Liver (tissue), 9 donors: Measurements from ENCODE around the gene TRPC4AP. TPM values are rescaled to one million over a fixed set of nuclear protein-coding genes. Genes with fewer than 3 reads are reported as not detected.

Experiments used
- DNase-seq: peaks from one replicate; pipeline ENCODE4 v3.0.0-alpha.2; 2017; ENCODE audit warnings: low spot score
- H3K27ac ChIP-seq, 2 donors: one replicate each; pipeline ENCODE4 v1.7.0; 2013; ENCODE audit warnings: inconsistent platforms in 2 of 2, low read length in 2 of 2, control low read depth in 1 of 2, low read depth in 1 of 2, mild to moderate bottlenecking in 1 of 2
- H3K27me3 ChIP-seq, 4 donors: one replicate each; pipeline versions ENCODE4 v1.6.1 to v1.7.0; 2013; ENCODE audit warnings: low read length in 3 of 4, inconsistent platforms in 1 of 4, mild to moderate bottlenecking in 1 of 4, moderate library complexity in 1 of 4; ENCODE audit not compliant: control insufficient read depth in 4 of 4, insufficient read depth in 4 of 4
- H3K36me3 ChIP-seq, 4 donors: one replicate each; pipeline versions ENCODE4 v1.6.1 to v1.7.0; 2013; ENCODE audit warnings: low read length in 3 of 4, mild to moderate bottlenecking in 3 of 4, low read depth in 1 of 4, moderate library complexity in 1 of 4; ENCODE audit not compliant: control insufficient read depth in 4 of 4, insufficient read depth in 3 of 4
- H3K4me1 ChIP-seq, 4 donors: one replicate each; pipeline versions ENCODE4 v1.6.1 to v1.7.0; 2013; ENCODE audit warnings: low read length in 3 of 4, mild to moderate bottlenecking in 3 of 4, moderate library complexity in 1 of 4; ENCODE audit not compliant: control insufficient read depth in 4 of 4, insufficient read depth in 4 of 4
- H3K4me3 ChIP-seq, 3 donors: one replicate each; pipeline versions ENCODE4 v1.6.1 to v1.7.0; 2013; ENCODE audit warnings: low read length in 3 of 3, control low read depth in 1 of 3, low read depth in 1 of 3, mild to moderate bottlenecking in 1 of 3
- H3K9ac ChIP-seq, 2 donors: one replicate each; pipeline ENCODE4 v1.7.0; 2013; ENCODE audit warnings: low read length in 2 of 2, mild to moderate bottlenecking in 2 of 2, moderate library complexity in 2 of 2, control low read depth in 1 of 2, low read depth in 1 of 2
- H3K9me3 ChIP-seq, 4 donors: one replicate each; pipeline versions ENCODE4 v1.6.1 to v1.7.0; 2013; ENCODE audit warnings: low read length in 3 of 4; ENCODE audit not compliant: control insufficient read depth in 4 of 4
- EGR1 ChIP-seq, 2 donors: IDR thresholded peaks; 2 replicates each; pipeline ENCODE4 v1.6.1; 2016 to 2018; ENCODE audit warnings: antibody characterized with exemption in 2 of 2, low read depth in 2 of 2
- FOXA1 ChIP-seq: IDR thresholded peaks from 2 replicates; pipeline ENCODE4 v1.6.1; 2016; ENCODE audit warnings: antibody characterized with exemption
- GABPA ChIP-seq, 2 donors: IDR thresholded peaks in 1 of 2; conservative IDR thresholded peaks in 1 of 2; 2 replicates each; pipeline ENCODE4 v1.6.1; 2016; ENCODE audit warnings: antibody characterized with exemption in 2 of 2, mild to moderate bottlenecking in 1 of 2, moderate library complexity in 1 of 2
- HNF4A ChIP-seq, 2 donors: conservative IDR thresholded peaks; 2 replicates each; pipeline ENCODE4 v1.6.1; 2016; ENCODE audit warnings: antibody characterized with exemption in 2 of 2, mild to moderate bottlenecking in 2 of 2
- JUND ChIP-seq, 2 donors: IDR thresholded peaks; 2 replicates each; pipeline ENCODE4 v1.6.1; 2016; ENCODE audit warnings: antibody characterized with exemption in 2 of 2
- NR2F2 ChIP-seq: IDR thresholded peaks from 2 replicates; pipeline ENCODE4 v1.6.1; 2016; ENCODE audit warnings: antibody characterized with exemption
- RAD21 ChIP-seq, 2 donors: IDR thresholded peaks; 2 replicates each; pipeline ENCODE4 v1.6.1; 2016; ENCODE audit warnings: antibody characterized with exemption in 2 of 2, mild to moderate bottlenecking in 2 of 2
- RXRA ChIP-seq, 2 donors: IDR thresholded peaks; 2 replicates each; pipeline ENCODE4 v1.6.1; 2017 to 2018; ENCODE audit warnings: antibody characterized with exemption in 2 of 2, mild to moderate bottlenecking in 1 of 2
- SP1 ChIP-seq: IDR thresholded peaks from 2 replicates; pipeline ENCODE4 v1.6.1; 2018; ENCODE audit warnings: antibody characterized with exemption, mild to moderate bottlenecking
- YY1 ChIP-seq: IDR thresholded peaks from 2 replicates; pipeline ENCODE4 v1.6.1; 2016; ENCODE audit warnings: antibody characterized with exemption, mild to moderate bottlenecking
- WGBS: extraction: QIAGEN DNeasy Blood & Tissue Kit; methylation state at CpG from one replicate; pipeline ENCODE4 v1.1.7; 2013; 5-methylcytosine and 5-hydroxymethylcytosine counted together
- polyA plus RNA-seq, 2 donors: library from polyadenylated mRNA; stranded (reverse) in 1 of 2; unstranded in 1 of 2; fragments of 200-250 nt in 1 of 2; fragments of >200 nt in 1 of 2; fragmentation: Nextera tagmentation in 1 of 2; extraction: Ambion mirVana in 1 of 2; gene quantifications; one replicate each; pipeline versions ENCODE4 v1.2.1 to v1.2.3, GENCODE V29; 2013 to 2015
- total RNA-seq, 2 donors: library from RNA; depleted of rRNA; stranded (reverse); fragments of >200 nt; gene quantifications; one replicate each; pipeline ENCODE4 v1.2.3, GENCODE V29; 2014
- TF ChIP-seq, protein P1 (sequence below): IDR thresholded peaks from 2 replicates; pipeline ENCODE4 v1.6.1; 2016; ENCODE audit warnings: antibody characterized with exemption
- TF ChIP-seq, protein P2 (sequence below): IDR thresholded peaks from 2 replicates; pipeline ENCODE4 v1.6.1; 2016; ENCODE audit warnings: antibody characterized with exemption, mild to moderate bottlenecking
- TF ChIP-seq, protein P3 (sequence below): fragments of 150-350 bp; IDR thresholded peaks from 2 replicates; pipeline ENCODE4 v1.5.1; 2017; ENCODE audit warnings: improper control_type of control experiment, low read depth, low read length; ENCODE audit not compliant: missing input control
- TF ChIP-seq, protein P4 (sequence below): IDR thresholded peaks from 2 replicates; pipeline ENCODE4 v1.6.1; 2016; ENCODE audit warnings: antibody characterized with exemption
- donor health status: healthy.
- donor health status: healthy.
- donor health status: healthy.
- donor health status: healthy.
- donor health status: healthy.

Gene TRPC4AP
- total and polyA plus RNA-seq, 4 donors, result 26.3 to 57.2 (median 33.8) TPM

DNA sequence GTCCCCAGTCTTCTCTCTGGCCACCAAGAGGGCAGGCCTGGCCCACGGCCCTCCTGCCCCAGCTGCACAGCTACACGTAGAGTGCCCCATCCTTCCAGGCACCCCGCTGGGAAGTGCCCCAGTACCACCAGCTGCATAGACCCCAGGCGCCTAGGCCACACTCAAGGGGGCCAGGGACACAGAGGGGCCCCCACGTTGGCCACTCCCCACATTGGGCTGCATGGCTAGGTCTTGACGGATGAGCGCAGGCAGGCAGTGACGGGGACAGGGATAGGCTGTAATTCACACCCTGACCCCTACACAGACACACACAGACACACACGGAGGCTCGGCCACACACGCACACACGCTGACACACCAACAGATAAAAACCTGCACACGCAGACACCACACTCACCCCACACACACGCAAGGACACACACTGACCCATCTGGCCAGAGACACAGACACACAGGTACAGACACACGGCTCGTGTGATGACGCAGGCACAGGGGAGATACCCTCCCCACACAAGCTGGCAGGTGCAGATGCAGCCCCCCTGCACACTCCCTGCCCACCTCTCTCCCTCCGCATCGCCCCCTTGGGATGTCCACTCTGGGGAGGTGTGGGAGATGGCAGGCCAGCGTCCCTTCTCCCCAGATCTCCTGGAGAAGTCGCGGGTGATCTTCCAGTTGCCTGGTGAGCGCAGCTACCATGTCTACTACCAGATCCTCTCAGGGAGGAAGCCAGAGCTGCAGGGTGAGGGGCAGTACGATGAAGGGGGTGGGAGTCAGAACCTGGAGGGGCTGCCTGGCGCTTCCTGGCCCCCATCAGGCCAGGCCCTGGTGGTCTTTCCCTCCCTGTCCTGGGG lies 106.9 kb downstream of the TRPC4AP start:
- 82% methylated on average over 25 of the region's 25 CpGs for WGBS
- no peak for DNase-seq
- TF ChIP-seq HNF4A (conservative IDR thresholded peaks at IDR 0.05) (no peak), JUND (IDR thresholded peaks at IDR 0.05) (no peak), YY1 (no peak), NR2F2 (no peak), FOXA1 (no peak), SP1 (no peak), RXRA (IDR thresholded peaks at IDR 0.05) (no peak)
- TF ChIP-seq, protein P1, sequence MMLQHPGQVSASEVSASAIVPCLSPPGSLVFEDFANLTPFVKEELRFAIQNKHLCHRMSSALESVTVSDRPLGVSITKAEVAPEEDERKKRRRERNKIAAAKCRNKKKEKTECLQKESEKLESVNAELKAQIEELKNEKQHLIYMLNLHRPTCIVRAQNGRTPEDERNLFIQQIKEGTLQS, result no peak
- TF ChIP-seq, protein P2, sequence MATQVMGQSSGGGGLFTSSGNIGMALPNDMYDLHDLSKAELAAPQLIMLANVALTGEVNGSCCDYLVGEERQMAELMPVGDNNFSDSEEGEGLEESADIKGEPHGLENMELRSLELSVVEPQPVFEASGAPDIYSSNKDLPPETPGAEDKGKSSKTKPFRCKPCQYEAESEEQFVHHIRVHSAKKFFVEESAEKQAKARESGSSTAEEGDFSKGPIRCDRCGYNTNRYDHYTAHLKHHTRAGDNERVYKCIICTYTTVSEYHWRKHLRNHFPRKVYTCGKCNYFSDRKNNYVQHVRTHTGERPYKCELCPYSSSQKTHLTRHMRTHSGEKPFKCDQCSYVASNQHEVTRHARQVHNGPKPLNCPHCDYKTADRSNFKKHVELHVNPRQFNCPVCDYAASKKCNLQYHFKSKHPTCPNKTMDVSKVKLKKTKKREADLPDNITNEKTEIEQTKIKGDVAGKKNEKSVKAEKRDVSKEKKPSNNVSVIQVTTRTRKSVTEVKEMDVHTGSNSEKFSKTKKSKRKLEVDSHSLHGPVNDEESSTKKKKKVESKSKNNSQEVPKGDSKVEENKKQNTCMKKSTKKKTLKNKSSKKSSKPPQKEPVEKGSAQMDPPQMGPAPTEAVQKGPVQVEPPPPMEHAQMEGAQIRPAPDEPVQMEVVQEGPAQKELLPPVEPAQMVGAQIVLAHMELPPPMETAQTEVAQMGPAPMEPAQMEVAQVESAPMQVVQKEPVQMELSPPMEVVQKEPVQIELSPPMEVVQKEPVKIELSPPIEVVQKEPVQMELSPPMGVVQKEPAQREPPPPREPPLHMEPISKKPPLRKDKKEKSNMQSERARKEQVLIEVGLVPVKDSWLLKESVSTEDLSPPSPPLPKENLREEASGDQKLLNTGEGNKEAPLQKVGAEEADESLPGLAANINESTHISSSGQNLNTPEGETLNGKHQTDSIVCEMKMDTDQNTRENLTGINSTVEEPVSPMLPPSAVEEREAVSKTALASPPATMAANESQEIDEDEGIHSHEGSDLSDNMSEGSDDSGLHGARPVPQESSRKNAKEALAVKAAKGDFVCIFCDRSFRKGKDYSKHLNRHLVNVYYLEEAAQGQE, result no peak
- TF ChIP-seq, protein P3, sequence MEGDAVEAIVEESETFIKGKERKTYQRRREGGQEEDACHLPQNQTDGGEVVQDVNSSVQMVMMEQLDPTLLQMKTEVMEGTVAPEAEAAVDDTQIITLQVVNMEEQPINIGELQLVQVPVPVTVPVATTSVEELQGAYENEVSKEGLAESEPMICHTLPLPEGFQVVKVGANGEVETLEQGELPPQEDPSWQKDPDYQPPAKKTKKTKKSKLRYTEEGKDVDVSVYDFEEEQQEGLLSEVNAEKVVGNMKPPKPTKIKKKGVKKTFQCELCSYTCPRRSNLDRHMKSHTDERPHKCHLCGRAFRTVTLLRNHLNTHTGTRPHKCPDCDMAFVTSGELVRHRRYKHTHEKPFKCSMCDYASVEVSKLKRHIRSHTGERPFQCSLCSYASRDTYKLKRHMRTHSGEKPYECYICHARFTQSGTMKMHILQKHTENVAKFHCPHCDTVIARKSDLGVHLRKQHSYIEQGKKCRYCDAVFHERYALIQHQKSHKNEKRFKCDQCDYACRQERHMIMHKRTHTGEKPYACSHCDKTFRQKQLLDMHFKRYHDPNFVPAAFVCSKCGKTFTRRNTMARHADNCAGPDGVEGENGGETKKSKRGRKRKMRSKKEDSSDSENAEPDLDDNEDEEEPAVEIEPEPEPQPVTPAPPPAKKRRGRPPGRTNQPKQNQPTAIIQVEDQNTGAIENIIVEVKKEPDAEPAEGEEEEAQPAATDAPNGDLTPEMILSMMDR, result no peak

DNA sequence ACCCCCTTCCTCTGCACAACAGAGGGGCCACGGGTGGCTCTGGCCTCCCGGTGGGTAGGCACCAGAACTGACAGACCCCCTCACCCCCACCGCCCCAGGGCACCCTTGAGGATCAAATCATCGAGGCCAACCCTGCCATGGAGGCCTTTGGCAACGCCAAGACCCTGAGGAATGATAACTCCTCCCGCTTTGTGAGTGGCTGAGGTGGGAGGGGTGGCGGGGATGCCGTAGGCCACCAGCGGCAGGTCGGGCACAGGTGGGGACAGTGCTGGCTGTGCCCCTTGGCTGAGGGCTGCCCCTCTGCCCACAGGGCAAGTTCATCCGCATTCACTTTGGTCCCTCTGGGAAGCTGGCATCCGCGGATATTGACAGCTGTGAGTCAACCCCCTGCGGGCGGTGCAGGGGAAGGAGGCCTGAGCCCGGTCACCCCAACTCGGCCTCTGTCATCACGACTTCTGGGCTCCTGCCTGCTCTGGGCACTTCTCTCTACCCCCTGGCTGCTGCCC lies 107.8 kb downstream of the TRPC4AP start:
- Histone ChIP-seq H3K4me3 (no peak overlapping the region), H3K9ac (no peak overlapping the region), H3K36me3 (no peaks in the 10 kb centered on the region), H3K27me3 (peaks cover 0 to 2% (median 0%) of the 10 kb centered on the region in 4 donors), H3K27ac (no peak overlapping the region), H3K9me3 (no peaks in the 10 kb centered on the region), H3K4me1 (peaks cover 0 to 4% (median 0%) of the 10 kb centered on the region in 4 donors)
- WGBS, result 79% methylated on average over 18 of the region's 18 CpGs
- no peak for DNase-seq
- TF ChIP-seq, protein P4, sequence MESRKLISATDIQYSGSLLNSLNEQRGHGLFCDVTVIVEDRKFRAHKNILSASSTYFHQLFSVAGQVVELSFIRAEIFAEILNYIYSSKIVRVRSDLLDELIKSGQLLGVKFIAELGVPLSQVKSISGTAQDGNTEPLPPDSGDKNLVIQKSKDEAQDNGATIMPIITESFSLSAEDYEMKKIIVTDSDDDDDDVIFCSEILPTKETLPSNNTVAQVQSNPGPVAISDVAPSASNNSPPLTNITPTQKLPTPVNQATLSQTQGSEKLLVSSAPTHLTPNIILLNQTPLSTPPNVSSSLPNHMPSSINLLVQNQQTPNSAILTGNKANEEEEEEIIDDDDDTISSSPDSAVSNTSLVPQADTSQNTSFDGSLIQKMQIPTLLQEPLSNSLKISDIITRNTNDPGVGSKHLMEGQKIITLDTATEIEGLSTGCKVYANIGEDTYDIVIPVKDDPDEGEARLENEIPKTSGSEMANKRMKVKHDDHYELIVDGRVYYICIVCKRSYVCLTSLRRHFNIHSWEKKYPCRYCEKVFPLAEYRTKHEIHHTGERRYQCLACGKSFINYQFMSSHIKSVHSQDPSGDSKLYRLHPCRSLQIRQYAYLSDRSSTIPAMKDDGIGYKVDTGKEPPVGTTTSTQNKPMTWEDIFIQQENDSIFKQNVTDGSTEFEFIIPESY, result no peak
- TF ChIP-seq, protein P2, result no peak
- TF ChIP-seq YY1 (no peak), GABPA (IDR thresholded peaks at IDR 0.05 in 1 of 2, conservative IDR thresholded peaks at IDR 0.05 in 1 of 2) (no peak), NR2F2 (no peak), FOXA1 (no peak), HNF4A (conservative IDR thresholded peaks at IDR 0.05) (no peak), EGR1 (IDR thresholded peaks at IDR 0.05; ENCODE audit: low read depth in 2 of 2) (no peak), RAD21 (IDR thresholded peaks at IDR 0.05) (no peak), RXRA (IDR thresholded peaks at IDR 0.05) (no peak)
- TF ChIP-seq, protein P1, result no peak
- TF ChIP-seq, protein P3, result no peak

More for the DNA sequence above, 106.9 kb downstream of the TRPC4AP start:
- Histone ChIP-seq H3K4me3 (no peak overlapping the region), H3K9me3 (no peaks in the 10 kb centered on the region), H3K27ac (no peak overlapping the region), H3K9ac (no peak overlapping the region), H3K27me3 (peaks cover 0 to 2% (median 0%) of the 10 kb centered on the region in 4 donors), H3K36me3 (no peaks in the 10 kb centered on the region), H3K4me1 (peaks cover 0 to 4% (median 0%) of the 10 kb centered on the region in 4 donors)
